CD14-positive monocyte (primary cell): ENCODE results near the gene ACTRT2. TPM values are rescaled to one million over a fixed set of nuclear protein-coding genes. Genes with fewer than 3 reads are reported as not detected.

Experiments used
- DNase-seq, 3 donors: peaks; one replicate each; pipeline ENCODE4 v3.0.0-alpha.2; 2011 to 2022
- H2AFZ ChIP-seq: 2 replicates; pipeline ENCODE4 v1.6.0; 2012; ENCODE audit warnings: mild to moderate bottlenecking, low read depth, low read length, inconsistent platforms; ENCODE audit not compliant: insufficient read depth, poor library complexity, severe bottlenecking
- H3K27ac ChIP-seq, 2 donors: 1 replicate in 1 of 2; 2 replicates in 1 of 2; pipeline ENCODE4 v1.5.1; 2012 to 2013; ENCODE audit warnings: low read length in 2 of 2, control low read depth in 1 of 2, inconsistent platforms in 1 of 2, low read depth in 1 of 2, mild to moderate bottlenecking in 1 of 2
- H3K27me3 ChIP-seq, 2 donors: one replicate each; pipeline versions ENCODE4 v1.6.0 to v1.6.1; 2011 to 2013; ENCODE audit warnings: low read length in 2 of 2; ENCODE audit not compliant: control insufficient read depth in 2 of 2, insufficient read depth in 2 of 2
- H3K36me3 ChIP-seq, 2 donors: replicated peaks in 1 of 2; 1 replicate in 1 of 2; 2 replicates in 1 of 2; pipeline versions ENCODE4 v1.5.1 to v1.6.1; 2012 to 2013; ENCODE audit warnings: low read length in 2 of 2, control low read depth in 1 of 2, inconsistent platforms in 1 of 2, mild to moderate bottlenecking in 1 of 2; ENCODE audit not compliant: insufficient read depth in 2 of 2, control insufficient read depth in 1 of 2
- H3K4me1 ChIP-seq, 2 donors: 1 replicate in 1 of 2; 2 replicates in 1 of 2; pipeline versions ENCODE4 v1.5.1 to v1.6.1; 2012 to 2013; ENCODE audit warnings: low read length in 2 of 2, control low read depth in 1 of 2, inconsistent platforms in 1 of 2, mild to moderate bottlenecking in 1 of 2, moderate library complexity in 1 of 2; ENCODE audit not compliant: insufficient read depth in 2 of 2, control insufficient read depth in 1 of 2
- H3K4me2 ChIP-seq: replicated peaks from 2 replicates; pipeline ENCODE3; 2012; ENCODE audit warnings: low read length, moderate library complexity, mild to moderate bottlenecking; ENCODE audit not compliant: poor library complexity, severe bottlenecking; ENCODE audit errors: extremely low read depth
- H3K4me3 ChIP-seq, 3 experiments: fragments of 200-600 bp in 1 of 3; sonication (generic) in 1 of 3; replicated peaks in 1 of 3; 1 replicate in 2 of 3; 2 replicates in 1 of 3; pipeline ENCODE4 v1.5.1; 2011 to 2013; ENCODE audit warnings: low read length in 3 of 3, mild to moderate bottlenecking in 3 of 3, control low read depth in 2 of 3, low read depth in 2 of 3, inconsistent platforms in 1 of 3, moderate library complexity in 1 of 3
- H3K79me2 ChIP-seq: 2 replicates; pipeline ENCODE4 v1.6.0; 2012; ENCODE audit warnings: mild to moderate bottlenecking, control low read depth, inconsistent platforms, low read length, moderate library complexity; ENCODE audit not compliant: insufficient read depth
- H3K9ac ChIP-seq: 2 replicates; pipeline ENCODE4 v1.6.0; 2017; ENCODE audit warnings: low read length, mild to moderate bottlenecking; ENCODE audit not compliant: insufficient read depth, poor library complexity, severe bottlenecking
- H3K9me3 ChIP-seq, 2 donors: replicated peaks in 1 of 2; 1 replicate in 1 of 2; 2 replicates in 1 of 2; pipeline versions ENCODE4 v1.5.1 to v1.6.1; 2012 to 2013; ENCODE audit warnings: low read length in 2 of 2, control low read depth in 1 of 2; ENCODE audit not compliant: control insufficient read depth in 1 of 2, insufficient read depth in 1 of 2
- H4K20me1 ChIP-seq: 2 replicates; pipeline ENCODE4 v1.6.0; 2012; ENCODE audit warnings: mild to moderate bottlenecking, low read length, control low read depth, moderate library complexity; ENCODE audit not compliant: insufficient read depth
- H3K27ac Mint-ChIP-seq, 7 donors: one replicate each; pipeline ENCODE4 v1.8.0; 2020; ENCODE audit warnings: mild to moderate bottlenecking in 7 of 7, mixed read lengths in 7 of 7, moderate library complexity in 6 of 7, inconsistent platforms in 2 of 7
- H3K27me3 Mint-ChIP-seq, 3 donors: one replicate each; pipeline ENCODE4 v1.8.0; 2021 to 2022; ENCODE audit warnings: low read depth in 3 of 3, mild to moderate bottlenecking in 3 of 3, mixed read lengths in 3 of 3, moderate library complexity in 3 of 3, inconsistent platforms in 1 of 3
- H3K36me3 Mint-ChIP-seq, 2 donors: one replicate each; pipeline ENCODE4 v1.8.0; 2020; ENCODE audit warnings: mixed read lengths in 2 of 2, inconsistent platforms in 1 of 2, mild to moderate bottlenecking in 1 of 2
- H3K4me1 Mint-ChIP-seq: one replicate; pipeline ENCODE4 v1.8.0; 2020; ENCODE audit warnings: mild to moderate bottlenecking, mixed read lengths
- H3K4me3 Mint-ChIP-seq, 2 donors: one replicate each; pipeline ENCODE4 v1.8.0; 2020; ENCODE audit warnings: mild to moderate bottlenecking in 2 of 2, mixed read lengths in 2 of 2, moderate library complexity in 1 of 2
- H3K9me3 Mint-ChIP-seq, 7 donors: one replicate each; pipeline ENCODE4 v1.8.0; 2020 to 2022; ENCODE audit warnings: mixed read lengths in 7 of 7, mild to moderate bottlenecking in 6 of 7, moderate library complexity in 6 of 7, inconsistent platforms in 2 of 7
- CTCF ChIP-seq: fragments of 200-600 bp; IDR thresholded peaks from one replicate; pipeline ENCODE4 v1.8.0; 2022; ENCODE audit warnings: antibody characterized with exemption, mild to moderate bottlenecking
- WGBS: methylation state at CpG from one replicate; pipeline ENCODE4 v1.1.5; 2013; ENCODE audit warnings: missing lambda C conversion rate; ENCODE audit not compliant: insufficient coverage; 5-methylcytosine and 5-hydroxymethylcytosine counted together
- intact Hi-C, 2 donors: fragments of 100-400 bp; cut with micrococcal nuclease; formaldehyde crosslinking; loops; one replicate each; pipeline versions ENCODE4 v1.15.0 to v1.15.1; 2023
- polyA plus RNA-seq, 3 donors: library from polyadenylated mRNA; depleted of rRNA in 1 of 3; unstranded in 2 of 3; stranded (reverse) in 1 of 3; fragments of 300-500 nt in 2 of 3; fragments of >200 nt in 1 of 3; fragmentation: Illumina TruSeq in 2 of 3; gene quantifications; 1 replicate in 2 of 3; 2 replicates in 1 of 3; pipeline ENCODE4 v1.2.3, GENCODE V29; 2012 to 2021

Gene ACTRT2
- polyA plus RNA-seq, 3 donors: not detected

GRCh38 chr1:3053986-3054385 lies 32.7 kb downstream of the ACTRT2 start:
- Mint-ChIP-seq H3K27me3 (peaks cover 0 to 11% (median 9%) of the 10 kb centered on the region in 3 donors), H3K27ac (no peak overlapping the region), H3K4me1 (no peaks in the 10 kb centered on the region), H3K9me3 (peaks cover 0 to 4% (median 2%) of the 10 kb centered on the region in 7 donors), H3K36me3 (no peaks in the 10 kb centered on the region), H3K4me3 (no peak overlapping the region)
- no peak overlapping the region for H3K27ac ChIP-seq
- no peak overlapping the region for H2AFZ ChIP-seq
- 92% methylated on average over 5 of the region's 6 CpGs for WGBS
- H3K4me1 ChIP-seq: no peaks in the 10 kb centered on the region
- no peak overlapping the region for H3K4me2 ChIP-seq
- intact Hi-C loops: no loop called here
- no peaks in the 10 kb centered on the region for H3K79me2 ChIP-seq
- H3K36me3 ChIP-seq: no peaks in the 10 kb centered on the region
- H4K20me1 ChIP-seq: no peaks in the 10 kb centered on the region
- no peak overlapping the region for H3K9ac ChIP-seq
- H3K27me3 ChIP-seq: no peaks in the 10 kb centered on the region
- peaks cover 0 to 7% of the 10 kb centered on the region in 2 donors for H3K9me3 ChIP-seq
- H3K4me3 ChIP-seq: no peak overlapping the region
- no peak for DNase-seq
- TF ChIP-seq CTCF: no peak

- Mint-ChIP-seq H3K9me3 (peaks cover 0 to 4% (median 2%) of the 10 kb centered on the region in 7 donors), H3K4me3 (no peak overlapping the region), H3K4me1 (no peaks in the 10 kb centered on the region), H3K27ac (peak overlapping the region in 1 of 7 donors; percentile 30), H3K27me3 (peaks cover 0 to 9% (median 8%) of the 10 kb centered on the region in 3 donors), H3K36me3 (no peaks in the 10 kb centered on the region)
- DNase-seq: no peak
- TF ChIP-seq CTCF: no peak
- no peaks in the 10 kb centered on the region for H3K27me3 ChIP-seq
- intact Hi-C loops: no loop called here
- WGBS: 89% methylated on average over 12 of the region's 12 CpGs
- H3K27ac ChIP-seq: no peak overlapping the region
- peaks cover 0 to 7% of the 10 kb centered on the region in 2 donors for H3K9me3 ChIP-seq
- H2AFZ ChIP-seq: no peak overlapping the region
- no peaks in the 10 kb centered on the region for H3K79me2 ChIP-seq
- H3K36me3 ChIP-seq: no peaks in the 10 kb centered on the region
- H3K4me2 ChIP-seq: no peak overlapping the region
- H3K4me1 ChIP-seq: no peaks in the 10 kb centered on the region
- H3K9ac ChIP-seq: no peak overlapping the region
- no peaks in the 10 kb centered on the region for H4K20me1 ChIP-seq
- H3K4me3 ChIP-seq: no peak overlapping the region
Observed at GRCh38 chr1:3054474-3054873, 33.2 kb downstream of the ACTRT2 start.
